ENCODE measurements around the gene BCR.
"Not testable (repeated sequence)": the region's sequence is repeated elsewhere in the genome, so short reads cannot be mapped to it uniquely, and the experiment has no call there.

BCR gene

GRCh38 chr22:23300476-23300875, 120.2 kb downstream of the BCR start:
- no peak for DNase-seq

GRCh38 chr22:23301591-23301990, 121.3 kb downstream of the BCR start:
- DNase-seq, result no peak

- DNase-seq, result no peak
Measured at GRCh38 chr22:23302171-23303002, 122.1 kb downstream of the BCR start.

- DNase-seq, result no peak
Measured at GRCh38 chr22:23305321-23305910, 125.1 kb downstream of the BCR start.

GRCh38 chr22:23305922-23306374, 125.6 kb downstream of the BCR start:
- no peak for DNase-seq

GRCh38 chr22:23306438-23306921, 126.2 kb downstream of the BCR start:
- no peak for DNase-seq

- DNase-seq, result no peak
Measured at GRCh38 chr22:23306926-23307325, 126.6 kb downstream of the BCR start.

- DNase-seq, result not testable (repeated sequence)
Measured at GRCh38 chr22:23307511-23307910, 127.2 kb downstream of the BCR start.

- not testable (repeated sequence) for DNase-seq
Measured at GRCh38 chr22:23309261-23309660, 129.0 kb downstream of the BCR start.

- not testable (repeated sequence) for DNase-seq
Measured at GRCh38 chr22:23310443-23311097, 130.3 kb downstream of the BCR start.

GRCh38 chr22:23311635-23312420, 131.5 kb downstream of the BCR start:
- not testable (repeated sequence) for DNase-seq

- DNase-seq, result no peak
Measured at GRCh38 chr22:23313791-23314567, 133.7 kb downstream of the BCR start.

GRCh38 chr22:23315341-23315917, 135.1 kb downstream of the BCR start:
- no peak for DNase-seq

GRCh38 chr22:23316596-23316995, 136.3 kb downstream of the BCR start:
- DNase-seq, result not testable (repeated sequence)

- DNase-seq, result not testable (repeated sequence)
Measured at GRCh38 chr22:23318316-23318715, 138.0 kb downstream of the BCR start.

- DNase-seq, result not testable (repeated sequence)
Measured at GRCh38 chr22:23322497-23323080, 142.3 kb downstream of the BCR start.

GRCh38 chr22:23323960-23324688, 143.8 kb downstream of the BCR start:
- not testable (repeated sequence) for DNase-seq

GRCh38 chr22:23325183-23325582, 144.9 kb downstream of the BCR start:
- DNase-seq, result no peak

- not testable (repeated sequence) for DNase-seq
Measured at GRCh38 chr22:23333822-23334221, 153.5 kb downstream of the BCR start.

GRCh38 chr22:23337672-23338071, 157.4 kb downstream of the BCR start:
- not testable (repeated sequence) for DNase-seq

Measured in 8988T (cell line).